ENCODE data around the gene SLC22A15.
"Not testable (repeated sequence)": the region's sequence is repeated elsewhere in the genome, so short reads cannot be mapped to it uniquely, and the experiment has no call there.

Gene SLC22A15

GRCh38 chr1:115976062-115976920 lies at the start of gene SLC22A15:
TSS of gene SLC22A15 (plus strand) at chr1:115976513. CDS start at chr1:115976628, 115 bp downstream.
- no peak for DNase-seq (ENCODE audit: low read depth)

- no peak for DNase-seq (ENCODE audit: low read depth)
Observed at GRCh38 chr1:115927971-115928370, 48.3 kb upstream of the SLC22A15 start.

- no peak for DNase-seq (ENCODE audit: low read depth)
Observed at GRCh38 chr1:115929881-115930280, 46.4 kb upstream of the SLC22A15 start.

GRCh38 chr1:115933625-115934024 lies 42.7 kb upstream of the SLC22A15 start:
- DNase-seq (ENCODE audit: low read depth), result no peak

GRCh38 chr1:115939455-115939854 lies 36.9 kb upstream of the SLC22A15 start:
- DNase-seq (ENCODE audit: low read depth), result no peak

GRCh38 chr1:115946116-115946515 lies 30.2 kb upstream of the SLC22A15 start:
- DNase-seq (ENCODE audit: low read depth), result no peak

GRCh38 chr1:115949156-115949555 lies 27.2 kb upstream of the SLC22A15 start:
- DNase-seq (ENCODE audit: low read depth), result no peak

- DNase-seq (ENCODE audit: low read depth), result no peak
Observed at GRCh38 chr1:115951560-115951959, 24.8 kb upstream of the SLC22A15 start.

- no peak for DNase-seq (ENCODE audit: low read depth)
Observed at GRCh38 chr1:115952547-115952946, 23.8 kb upstream of the SLC22A15 start.

GRCh38 chr1:115953180-115953579 lies 23.1 kb upstream of the SLC22A15 start:
- DNase-seq (ENCODE audit: low read depth), result no peak

GRCh38 chr1:115954684-115955083 lies 21.6 kb upstream of the SLC22A15 start:
- DNase-seq (ENCODE audit: low read depth), result no peak

GRCh38 chr1:115955228-115955627 lies 21.1 kb upstream of the SLC22A15 start:
- no peak for DNase-seq (ENCODE audit: low read depth)

- DNase-seq (ENCODE audit: low read depth), result no peak
Observed at GRCh38 chr1:115958866-115959265, 17.4 kb upstream of the SLC22A15 start.

- no peak for DNase-seq (ENCODE audit: low read depth)
Observed at GRCh38 chr1:115969509-115969908, 6.8 kb upstream of the SLC22A15 start.

- DNase-seq (ENCODE audit: low read depth), result not testable (repeated sequence)
Observed at GRCh38 chr1:115971778-115972177, 4.5 kb upstream of the SLC22A15 start.

- no peak for DNase-seq (ENCODE audit: low read depth)
Observed at GRCh38 chr1:115973154-115973553, 3.2 kb upstream of the SLC22A15 start.

GRCh38 chr1:115975569-115976061 lies 698 bp upstream of the SLC22A15 start:
- DNase-seq (ENCODE audit: low read depth), result no peak

GRCh38 chr1:115976921-115977498 lies 697 bp downstream of the SLC22A15 start:
- DNase-seq (ENCODE audit: low read depth), result no peak

- DNase-seq (ENCODE audit: low read depth), result no peak
Observed at GRCh38 chr1:115977499-115978258, 1.4 kb downstream of the SLC22A15 start.

GRCh38 chr1:115978292-115978941 lies 2.1 kb downstream of the SLC22A15 start:
- DNase-seq (ENCODE audit: low read depth), result no peak

GRCh38 chr1:115980156-115980555 lies 3.8 kb downstream of the SLC22A15 start:
- DNase-seq (ENCODE audit: low read depth), result no peak

Measured in activated gamma-delta T cell treated with anti-CD3 and anti-CD28 coated beads, Interleukin-2, amount 50 U/mL, for 16 hours (primary cell).